ENCODE results near the gene SALL4. TPM values are rescaled to one million over a fixed set of nuclear protein-coding genes. Genes with fewer than 3 reads are reported as not detected.

SALL4 gene
- total RNA-seq, 1 experiment from 2014 or later = 7.6 TPM

GRCh38 chr20:51801823-51802123 lies 548 bp downstream of the SALL4 start:
- BruUV-seq (replicated peaks) = no TSS peak
- H3K27ac Mint-ChIP-seq (ENCODE audit: unreplicated experiment) = peak overlapping the region; percentile 40
- peak overlapping the region; percentile 79 for H3K4me3 Mint-ChIP-seq (ENCODE audit: low read depth, unreplicated experiment)

GRCh38 chr20:51801122-51801822 lies 1.0 kb downstream of the SALL4 start:
- peak; percentile 38 for DNase-seq
- no peaks in the 10 kb centered on the region for H3K9me3 Mint-ChIP-seq (ENCODE audit: low read depth, unreplicated experiment)
- TF ChIP-seq CTCF (IDR thresholded peaks at IDR 0.05; ENCODE audit: unreplicated experiment) = peak; percentile 23
- H3K4me1 Mint-ChIP-seq (ENCODE audit: low read depth, unreplicated experiment) = peaks cover 33% of the 10 kb centered on the region
- peaks cover 26% of the 10 kb centered on the region for H3K36me3 Mint-ChIP-seq (ENCODE audit: insufficient read depth, unreplicated experiment)
- H3K27ac Mint-ChIP-seq (ENCODE audit: unreplicated experiment) = peak overlapping the region; percentile 40
- H3K27me3 Mint-ChIP-seq (ENCODE audit: unreplicated experiment) = peaks cover 30% of the 10 kb centered on the region
- H3K4me3 Mint-ChIP-seq (ENCODE audit: low read depth, unreplicated experiment) = peak overlapping the region; percentile 79
- BruUV-seq (replicated peaks) = no TSS peak
- intact Hi-C loops (cut with micrococcal nuclease; ENCODE audit: unreplicated experiment) = loop anchor here (5.0 kb wide), 3 partner anchors 116 to 261 kb away; no protein-coding TSS in a partner anchor
- CTCF ChIA-PET = interaction anchor here (2.1 kb wide), 1 partner anchor 282 kb away, joined by 15 read pairs; no protein-coding TSS in a partner anchor

More at GRCh38 chr20:51801823-51802123, 548 bp downstream of the SALL4 start:
- Mint-ChIP-seq H3K4me1 (ENCODE audit: low read depth, unreplicated experiment) (peaks cover 33% of the 10 kb centered on the region), H3K36me3 (ENCODE audit: insufficient read depth, unreplicated experiment) (peaks cover 26% of the 10 kb centered on the region), H3K9me3 (ENCODE audit: low read depth, unreplicated experiment) (no peaks in the 10 kb centered on the region), H3K27me3 (ENCODE audit: unreplicated experiment) (peaks cover 30% of the 10 kb centered on the region)
- DNase-seq = no peak
- TF ChIP-seq CTCF (IDR thresholded peaks at IDR 0.05; ENCODE audit: unreplicated experiment) = no peak
- CTCF ChIA-PET = interaction anchor here (0.7 kb wide), 1 partner anchor 1281 kb away, joined by 3 read pairs; no protein-coding TSS in a partner anchor
- intact Hi-C loops (cut with micrococcal nuclease; ENCODE audit: unreplicated experiment) = loop anchor here (5.0 kb wide), 3 partner anchors 116 to 261 kb away; no protein-coding TSS in a partner anchor

GRCh38 chr20:51800872-51801121 lies 1.5 kb downstream of the SALL4 start:
- CTCF ChIA-PET = interaction anchor here (0.5 to 2.1 kb wide), 8 partner anchors 62 to 1697 kb away, joined by 3 to 19 read pairs (median 7); no protein-coding TSS in a partner anchor
- Mint-ChIP-seq H3K27ac (ENCODE audit: unreplicated experiment) (peak overlapping the region; percentile 40), H3K4me1 (ENCODE audit: low read depth, unreplicated experiment) (peaks cover 33% of the 10 kb centered on the region), H3K4me3 (ENCODE audit: low read depth, unreplicated experiment) (peak overlapping the region; percentile 79), H3K9me3 (ENCODE audit: low read depth, unreplicated experiment) (no peaks in the 10 kb centered on the region), H3K27me3 (ENCODE audit: unreplicated experiment) (peaks cover 30% of the 10 kb centered on the region), H3K36me3 (ENCODE audit: insufficient read depth, unreplicated experiment) (peaks cover 26% of the 10 kb centered on the region)
- BruUV-seq (replicated peaks) = no TSS peak
- intact Hi-C loops (cut with micrococcal nuclease; ENCODE audit: unreplicated experiment) = loop anchor here (1.0 to 5.0 kb wide), 5 partner anchors 117 to 283 kb away; no protein-coding TSS in a partner anchor
- no peak for TF ChIP-seq CTCF (IDR thresholded peaks at IDR 0.05; ENCODE audit: unreplicated experiment)
- peak; percentile 44 for DNase-seq

- intact Hi-C loops (cut with micrococcal nuclease; ENCODE audit: unreplicated experiment) = loop anchor here (1.0 to 5.0 kb wide), 5 partner anchors 117 to 283 kb away; no protein-coding TSS in a partner anchor
- Mint-ChIP-seq H3K4me1 (ENCODE audit: low read depth, unreplicated experiment) (peaks cover 33% of the 10 kb centered on the region), H3K4me3 (ENCODE audit: low read depth, unreplicated experiment) (peak overlapping the region; percentile 79), H3K27ac (ENCODE audit: unreplicated experiment) (peak overlapping the region; percentile 40), H3K27me3 (ENCODE audit: unreplicated experiment) (peaks cover 30% of the 10 kb centered on the region), H3K9me3 (ENCODE audit: low read depth, unreplicated experiment) (no peaks in the 10 kb centered on the region), H3K36me3 (ENCODE audit: insufficient read depth, unreplicated experiment) (peaks cover 26% of the 10 kb centered on the region)
- no TSS peak for BruUV-seq (replicated peaks)
- peak; percentile 99 for TF ChIP-seq CTCF (IDR thresholded peaks at IDR 0.05; ENCODE audit: unreplicated experiment)
- CTCF ChIA-PET = interaction anchor here (0.5 to 2.1 kb wide), 13 partner anchors 30 to 1696 kb away, joined by 3 to 19 read pairs (median 4); no protein-coding TSS in a partner anchor
- peak; percentile 98 for DNase-seq
Observed at GRCh38 chr20:51800060-51800871, 2.1 kb downstream of the SALL4 start.
